K562 (cell line): Measurements from ENCODE around the gene UPK2. TPM values are rescaled to one million over a fixed set of nuclear protein-coding genes. Genes with fewer than 3 reads are reported as not detected.

Source experiments
- ATAC-seq: fragments of 200-7000 bp; cut with Tn5 transposase; 3 replicates; pipeline ENCODE4 v1.9.1; 2020; ENCODE audit warnings: moderate library complexity
- BruUV-seq: library from RNA; stranded (reverse); fragments of 400-500 nt; replicated peaks from 2 replicates; lab custom pipeline; 2021; lab: Mats Ljungman, UMichigan
- CTCF ChIA-PET: fragments of 300-600 bp; formaldehyde crosslinking; extraction: SDS; loops from one replicate; lab custom pipeline; 2021; ENCODE audit warnings: low intra/inter-chr PET ratio; lab: Yijun Ruan, JAX
- POLR2A ChIA-PET: fragments of 300-600, 350-650 bp; sonication (Branson Sonifier 250); formaldehyde crosslinking; extraction: SDS; loops from one replicate; lab custom pipeline; 2021; ENCODE audit warnings: antibody characterized with exemption, inconsistent platforms; lab: Yijun Ruan, JAX
- DNase-seq, 4 experiments: peaks; one replicate each; pipeline versions ENCODE4 v3.0.0 to v3.0.0-alpha.2; 2011 to 2018; ENCODE audit warnings: low spot score in 3 of 4, mixed read lengths in 3 of 4; ENCODE audit errors: extremely low read depth in 1 of 4
- FAIRE-seq: peaks from 2 replicates; lab custom pipeline; 2011; peaks lifted over from hg19 to GRCh38; lab: Jason Lieb, UNC
- H2AFZ ChIP-seq: 2 replicates; pipeline ENCODE4 v1.6.0; 2011; ENCODE audit warnings: low read depth, low read length, control low read depth, inconsistent platforms
- H3K27ac ChIP-seq: fragments of 200-600 bp; 3 replicates; pipeline ENCODE4 v1.8.0; 2011; ENCODE audit warnings: low read depth, mild to moderate bottlenecking, control low read depth, inconsistent platforms, low read length, moderate library complexity, mixed read lengths; ENCODE audit errors: extremely low read depth
- H3K27me3 ChIP-seq, 2 experiments: fragments of 300-600 bp in 1 of 2; 2 replicates in 1 of 2; 3 replicates in 1 of 2; pipeline versions ENCODE4 v1.6.0 to v1.8.0; 2011; ENCODE audit warnings: inconsistent platforms in 2 of 2, low read length in 2 of 2, mild to moderate bottlenecking in 1 of 2, mixed read lengths in 1 of 2, moderate library complexity in 1 of 2; ENCODE audit not compliant: control insufficient read depth in 2 of 2, insufficient read depth in 2 of 2
- H3K36me3 ChIP-seq: fragments of 300-600 bp; 3 replicates; pipeline ENCODE4 v1.8.0; 2011; ENCODE audit warnings: mild to moderate bottlenecking, low read length, inconsistent platforms; ENCODE audit not compliant: control insufficient read depth, insufficient read depth
- H3K4me1 ChIP-seq, 2 experiments: fragments of 200-600 bp in 1 of 2; replicated peaks in 1 of 2; 2 replicates in 1 of 2; 3 replicates in 1 of 2; pipeline versions ENCODE4 v1.5.1 to v1.8.0; 2011; ENCODE audit warnings: inconsistent platforms in 2 of 2, low read length in 2 of 2, mild to moderate bottlenecking in 1 of 2, mixed read lengths in 1 of 2, moderate library complexity in 1 of 2; ENCODE audit not compliant: control insufficient read depth in 2 of 2, insufficient read depth in 2 of 2
- H3K4me2 ChIP-seq: 2 replicates; pipeline ENCODE4 v1.6.1; 2011; ENCODE audit warnings: low read length, control low read depth, inconsistent platforms, mixed read lengths; ENCODE audit not compliant: insufficient read depth
- H3K4me3 ChIP-seq: fragments of 200-600 bp; sonication (generic), shearing (Covaris generic); 2 replicates; pipeline ENCODE4 v1.5.1; 2016; ENCODE audit warnings: control low read depth, inconsistent platforms
- H3K79me2 ChIP-seq: fragments of 200-600 bp; 3 replicates; pipeline ENCODE4 v1.8.0; 2011; ENCODE audit warnings: low read length, inconsistent platforms; ENCODE audit not compliant: control insufficient read depth, insufficient read depth
- H3K9ac ChIP-seq, 2 experiments: 2 replicates each; pipeline versions ENCODE4 v1.6.0 to v1.6.1; 2011; ENCODE audit warnings: low read depth in 2 of 2, low read length in 2 of 2, control low read depth in 1 of 2, inconsistent platforms in 1 of 2, mild to moderate bottlenecking in 1 of 2, mixed read lengths in 1 of 2; ENCODE audit not compliant: insufficient read depth in 1 of 2
- H3K9me1 ChIP-seq: one replicate; pipeline ENCODE4 v1.6.0; 2011; ENCODE audit warnings: inconsistent platforms, mild to moderate bottlenecking, low read length, moderate library complexity; ENCODE audit not compliant: control insufficient read depth, insufficient read depth
- H3K9me3 ChIP-seq: replicated peaks from 2 replicates; pipeline ENCODE4 v1.5.1; 2011; ENCODE audit warnings: low read depth, low read length, inconsistent platforms; ENCODE audit not compliant: control insufficient read depth, insufficient read depth
- H4K20me1 ChIP-seq: replicated peaks from 2 replicates; pipeline ENCODE4 v1.6.1; 2011; ENCODE audit warnings: low read length, inconsistent platforms, mixed read lengths; ENCODE audit not compliant: control insufficient read depth, insufficient read depth
- BCL6 ChIP-seq: fragments of 250-450 bp; sonication (Bioruptor Pico); IDR thresholded peaks from 2 replicates; pipeline ENCODE4 v1.4.0; 2020
- CREB3L1 ChIP-seq: fragments of 450-650 bp; IDR thresholded peaks from 2 replicates; pipeline ENCODE4 v1.6.1; 2014; ENCODE audit warnings: low read depth, mild to moderate bottlenecking, moderate library complexity, borderline replicate concordance
- DPF2 ChIP-seq: fragments of 450-650 bp; IDR thresholded peaks from 2 replicates; pipeline ENCODE4 v1.6.1; 2016
- MAFK ChIP-seq: IDR thresholded peaks from 2 replicates; pipeline ENCODE4 v1.6.1; 2011; ENCODE audit warnings: low read length, improper control_type of control experiment
- NFE2 ChIP-seq: IDR thresholded peaks from 2 replicates; pipeline ENCODE4 v1.6.1; 2014; ENCODE audit warnings: antibody characterized with exemption, low read depth
- RBM14 ChIP-seq: fragments of 200-400 bp; formaldehyde crosslinking; IDR thresholded peaks from 2 replicates; pipeline ENCODE4 v1.6.1; 2018; ENCODE audit warnings: low read depth, mild to moderate bottlenecking, low read length, moderate library complexity, borderline replicate concordance; ENCODE audit not compliant: insufficient read depth
- SIN3A ChIP-seq, 2 experiments: fragments of 150-350 bp in 1 of 2; IDR thresholded peaks; 2 replicates each; pipeline ENCODE4 v1.6.1; 2011 to 2016; ENCODE audit warnings: borderline replicate concordance in 2 of 2, low read depth in 2 of 2, low read length in 2 of 2, mild to moderate bottlenecking in 2 of 2, moderate library complexity in 2 of 2; ENCODE audit not compliant: control insufficient read depth in 1 of 2
- ZNF699 ChIP-seq: fragments of 250-450 bp; sonication (Bioruptor Pico); IDR thresholded peaks from 2 replicates; pipeline ENCODE4 v1.8.0; 2021; ENCODE audit warnings: mild to moderate bottlenecking, moderate library complexity; ENCODE audit not compliant: insufficient replicate concordance
- WGBS: fragments of 100-300 bp; shearing (Covaris generic); methylation state at CpG from one replicate; pipeline ENCODE4 v1.1.6; 2016; ENCODE audit warnings: low coverage, mixed read lengths; ENCODE audit not compliant: insufficient coverage; ENCODE audit errors: missing lambda C conversion rate; 5-methylcytosine and 5-hydroxymethylcytosine counted together
- in situ Hi-C: fragments of 300-500 bp; cut with MboI; formaldehyde crosslinking; loops from 4 replicates; pipeline ENCODE4 v1.15.0; 2018; ENCODE audit warnings: inconsistent platforms, mixed read lengths
- intact Hi-C: fragments of 100-400 bp; cut with micrococcal nuclease; formaldehyde crosslinking; loops from 2 replicates; pipeline ENCODE4 v1.14.2; 2022
- polyA plus RNA-seq, 8 experiments: library from polyadenylated mRNA; depleted of rRNA in 4 of 8; stranded (reverse) in 5 of 8; unstranded in 3 of 8; fragments of >200 nt; fragmentation: Nextera tagmentation in 2 of 8; fragmentation: Illumina TruSeq in 1 of 8; extraction: Ambion mirVana in 2 of 8; extraction: Trizol in 1 of 8; gene quantifications; 2 replicates each; pipeline versions ENCODE4 v1.2.1 to v1.2.3, GENCODE V29; 2011 to 2014; ENCODE audit warnings: inconsistent platforms in 1 of 8, missing spikeins in 1 of 8
- total RNA-seq, 7 experiments: library from RNA; depleted of rRNA in 6 of 7; stranded (reverse); fragments of >200 nt in 6 of 7; fragmentation: Illumina TruSeq in 2 of 7; extraction: Trizol in 2 of 7; gene quantifications; 2 replicates each; pipeline versions ENCODE4 v1.2.1 to v1.2.3, GENCODE V29; 2011 to 2021; ENCODE audit warnings: low replicate concordance in 1 of 7

The UPK2 gene
- total and polyA plus RNA-seq, 9 of the 15 experiments (the other 6 are each of a cell fraction or from before 2014, with no cell fraction given), result not detected

- peaks cover 32% of the 10 kb centered on the region for H3K79me2 ChIP-seq
- FAIRE-seq (no peak), DNase-seq (peak in 1 of 4 experiments; percentile 0), ATAC-seq (no peak)
- no peaks in the 10 kb centered on the region for H3K9me1 ChIP-seq
- 33% methylated on average over 1 of the region's 1 CpG for WGBS
- CTCF ChIA-PET, result no interaction called here
- BruUV-seq, result no TSS peak
- H3K9me3 ChIP-seq, result no peaks in the 10 kb centered on the region
- POLR2A ChIA-PET, result interaction anchor here (0.7 to 2.3 kb wide), 3 partner anchors 11 to 55 kb away, joined by 3 to 12 read pairs (median 7); no protein-coding TSS in a partner anchor
- no peak overlapping the region for H3K4me3 ChIP-seq
- TF ChIP-seq NFE2 (no peak), BCL6 (CRISPR knock-in tag) (no peak), CREB3L1 (no peak), MAFK (0 out of 2 replicates have a peak, but pooled peaks have one; percentile 5), SIN3A (IDR thresholded peaks at IDR 0.05; ENCODE audit: borderline replicate concordance in 2 of 2, control insufficient read depth in 1 of 2, low read depth in 2 of 2, low read length in 2 of 2) (no peak), ZNF699 (CRISPR knock-in tag) (no peak), RBM14 (no peak), DPF2 (peak; percentile 29; the same call in 1 of the 2 replicates)
- intact Hi-C loops, result no loop called here
- no peak overlapping the region for H3K9ac ChIP-seq
- H3K27ac ChIP-seq, result peak overlapping the region; percentile 42; the same call in 1 of the 3 replicates
- H3K36me3 ChIP-seq, result peaks cover 43% of the 10 kb centered on the region; the same call in 2 of the 3 replicates
- peaks cover 9 to 17% of the 10 kb centered on the region in 2 experiments; a peak in 4 of 5 replicates for H3K4me1 ChIP-seq
- no peak overlapping the region for H3K4me2 ChIP-seq
- no peaks in the 10 kb centered on the region for H3K27me3 ChIP-seq
- in situ Hi-C loops, result no loop called here
- H4K20me1 ChIP-seq, result no peaks in the 10 kb centered on the region
- no peak overlapping the region for H2AFZ ChIP-seq
These were observed 44.8 kb downstream of the UPK2 start for GRCh38 chr11:119000906-119001305.
